WI38 (cell line): ENCODE data around the gene KLHL28.

ENCODE experiments used
- H3K4me3 ChIP-seq: 2 replicates; pipeline ENCODE4 v1.5.1; 2011; ENCODE audit warnings: low read depth, mild to moderate bottlenecking, control low read depth, low read length
- CTCF ChIP-seq: IDR thresholded peaks from 2 replicates; pipeline ENCODE4 v1.5.1; 2012; ENCODE audit warnings: low read depth, mild to moderate bottlenecking, control low read depth, low read length

The KLHL28 gene

GRCh38 chr14:44966601-44967336 is 5.0 kb upstream of the KLHL28 start:
- peak overlapping the region; percentile 1 for H3K4me3 ChIP-seq

GRCh38 chr14:44963775-44964380 is 2.1 kb upstream of the KLHL28 start:
- TF ChIP-seq CTCF = no peak
- peak overlapping the region; percentile 94 for H3K4me3 ChIP-seq

More at GRCh38 chr14:44966601-44967336, 5.0 kb upstream of the KLHL28 start:
- no peak for TF ChIP-seq CTCF

GRCh38 chr14:44963044-44963528 is 1.3 kb upstream of the KLHL28 start:
- TF ChIP-seq CTCF = no peak
- H3K4me3 ChIP-seq = peak overlapping the region; percentile 94

- peak overlapping the region; percentile 94 for H3K4me3 ChIP-seq
- no peak for TF ChIP-seq CTCF
Measured at GRCh38 chr14:44962334-44963043, 742 bp upstream of the KLHL28 start.

- TF ChIP-seq CTCF = no peak
- H3K4me3 ChIP-seq = peak overlapping the region; percentile 94
Measured at GRCh38 chr14:44961151-44961553, 595 bp downstream of the KLHL28 start.

- H3K4me3 ChIP-seq = peak overlapping the region; percentile 94
- TF ChIP-seq CTCF = no peak
Measured at GRCh38 chr14:44960646-44961045, 1.1 kb downstream of the KLHL28 start.
